AG10803 (cell line): ENCODE results near the gene BMP4.

Experiments used
- DNase-seq: peaks from one replicate; pipeline ENCODE4 v3.0.0; 2010; ENCODE audit warnings: low read depth
- H3K4me3 ChIP-seq: 2 replicates; pipeline ENCODE4 v1.5.1; 2011; ENCODE audit warnings: mild to moderate bottlenecking, low read length, control low read depth
- TF ChIP-seq, protein P1 (sequence below): conservative IDR thresholded peaks from 2 replicates; pipeline ENCODE4 v1.5.1; 2011; ENCODE audit warnings: mild to moderate bottlenecking, low read length, control low read depth, inconsistent platforms

Gene BMP4

DNA sequence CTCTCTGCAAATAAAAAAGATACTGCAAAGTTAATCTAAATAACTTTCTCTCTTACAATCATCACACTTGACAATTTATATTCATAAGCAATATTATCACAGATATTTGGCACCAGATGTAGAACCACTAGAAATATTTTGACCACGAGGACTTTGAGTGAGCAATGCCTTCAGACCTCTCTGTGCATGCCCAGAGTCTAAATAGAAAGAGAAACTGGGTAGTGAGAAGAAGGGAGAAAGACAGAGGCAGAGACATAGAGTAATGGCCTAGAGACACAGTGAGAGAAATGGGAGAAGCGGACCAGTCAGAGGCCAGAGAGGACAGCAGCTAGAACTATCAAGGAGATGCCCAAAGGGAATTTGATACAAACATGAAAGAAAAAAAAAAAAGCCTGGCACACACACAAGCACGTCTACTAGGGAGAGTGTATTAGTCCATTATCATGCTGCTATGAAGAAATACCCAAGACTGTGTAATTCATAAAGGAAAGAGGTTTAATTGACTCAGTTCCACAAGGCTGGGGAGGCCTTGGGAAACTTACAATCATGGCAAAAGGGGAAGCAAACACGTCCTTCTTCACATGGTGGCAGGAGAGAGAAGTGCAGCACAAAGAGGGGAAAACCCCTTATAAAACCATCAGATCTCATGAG is 41.1 kb downstream of the BMP4 start:
- no peak for DNase-seq
- H3K4me3 ChIP-seq: no peak overlapping the region
- TF ChIP-seq, protein P1, sequence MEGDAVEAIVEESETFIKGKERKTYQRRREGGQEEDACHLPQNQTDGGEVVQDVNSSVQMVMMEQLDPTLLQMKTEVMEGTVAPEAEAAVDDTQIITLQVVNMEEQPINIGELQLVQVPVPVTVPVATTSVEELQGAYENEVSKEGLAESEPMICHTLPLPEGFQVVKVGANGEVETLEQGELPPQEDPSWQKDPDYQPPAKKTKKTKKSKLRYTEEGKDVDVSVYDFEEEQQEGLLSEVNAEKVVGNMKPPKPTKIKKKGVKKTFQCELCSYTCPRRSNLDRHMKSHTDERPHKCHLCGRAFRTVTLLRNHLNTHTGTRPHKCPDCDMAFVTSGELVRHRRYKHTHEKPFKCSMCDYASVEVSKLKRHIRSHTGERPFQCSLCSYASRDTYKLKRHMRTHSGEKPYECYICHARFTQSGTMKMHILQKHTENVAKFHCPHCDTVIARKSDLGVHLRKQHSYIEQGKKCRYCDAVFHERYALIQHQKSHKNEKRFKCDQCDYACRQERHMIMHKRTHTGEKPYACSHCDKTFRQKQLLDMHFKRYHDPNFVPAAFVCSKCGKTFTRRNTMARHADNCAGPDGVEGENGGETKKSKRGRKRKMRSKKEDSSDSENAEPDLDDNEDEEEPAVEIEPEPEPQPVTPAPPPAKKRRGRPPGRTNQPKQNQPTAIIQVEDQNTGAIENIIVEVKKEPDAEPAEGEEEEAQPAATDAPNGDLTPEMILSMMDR: no peak

DNA sequence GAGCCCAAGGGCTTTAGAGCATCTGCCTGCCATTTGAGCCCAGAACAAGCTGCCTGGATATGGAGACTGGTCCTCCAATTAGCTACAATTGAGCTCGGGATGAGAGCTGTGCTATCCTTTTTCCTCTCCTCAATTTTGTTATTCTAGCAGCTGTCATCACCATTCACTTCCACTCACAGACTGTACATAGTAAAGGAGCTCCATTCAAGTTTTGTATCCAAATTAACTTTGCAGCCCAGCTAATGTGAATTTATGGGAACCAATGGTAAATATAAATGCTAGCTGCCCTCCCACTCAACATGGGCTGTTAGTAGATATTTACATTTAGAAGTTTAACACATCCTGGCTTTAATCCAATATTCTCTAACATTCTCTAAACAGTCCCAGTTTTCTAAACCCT is 44.6 kb downstream of the BMP4 start:
- no peak for DNase-seq
- TF ChIP-seq, protein P1: no peak
- H3K4me3 ChIP-seq: no peak overlapping the region

DNA sequence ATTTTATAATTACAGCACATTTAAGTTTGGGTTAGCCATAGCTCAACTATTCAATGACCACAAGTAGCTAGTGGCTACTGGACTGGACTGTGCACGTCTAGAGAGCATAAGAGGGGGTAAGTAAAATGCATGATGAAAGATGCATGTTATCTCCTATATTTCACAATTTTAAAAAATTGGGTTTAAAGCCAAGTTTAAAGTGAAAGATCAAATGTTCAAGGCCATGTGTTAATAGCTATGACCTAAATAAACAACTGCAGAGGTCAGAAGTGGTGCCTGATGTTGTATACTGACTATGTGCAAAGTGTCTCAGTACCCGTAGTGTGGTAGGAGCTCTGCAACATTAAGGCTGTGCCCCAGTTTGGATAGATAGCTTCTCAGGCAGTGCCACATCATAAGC is 48.2 kb downstream of the BMP4 start:
- no peak for DNase-seq
- TF ChIP-seq, protein P1: no peak
- H3K4me3 ChIP-seq: no peak overlapping the region

DNA sequence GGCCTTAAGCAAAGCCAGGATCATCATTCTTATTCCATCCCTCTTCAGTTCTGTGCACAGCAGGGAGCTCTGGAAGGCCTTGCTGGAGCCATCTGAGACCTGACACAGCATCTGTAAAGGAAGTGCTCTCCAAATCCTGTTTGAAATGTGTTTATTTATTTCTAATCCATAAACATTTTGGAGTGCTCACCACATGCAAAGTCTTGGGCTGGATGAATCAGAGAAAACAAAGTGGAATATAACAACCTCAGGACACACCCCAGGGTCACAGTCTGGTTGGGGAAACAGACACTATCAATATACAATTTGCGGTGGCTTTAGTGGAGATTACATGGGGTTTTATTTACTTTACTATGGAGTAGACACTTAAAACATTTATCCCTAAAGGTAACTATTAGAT is 54.3 kb downstream of the BMP4 start:
- DNase-seq: no peak
- TF ChIP-seq, protein P1: no peak

DNA sequence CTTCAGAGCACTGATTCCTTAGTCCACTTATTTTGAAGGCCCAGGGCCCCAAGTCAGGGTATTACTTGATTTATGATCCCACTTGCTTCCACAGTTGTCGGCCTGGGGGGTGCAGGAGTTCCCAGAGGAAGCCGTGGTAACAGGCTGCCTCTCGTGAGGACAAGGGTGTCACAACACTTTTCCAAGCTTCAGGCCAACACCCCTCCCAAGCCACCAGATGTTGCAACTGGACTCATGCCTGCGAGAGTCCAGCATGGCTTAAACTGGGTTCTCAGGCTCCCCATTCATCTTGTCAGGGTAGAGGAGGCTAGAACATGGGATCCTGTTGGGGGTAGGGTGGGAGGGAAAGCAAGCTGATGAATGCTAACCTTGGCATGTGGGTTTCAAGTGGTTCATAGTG is 56.1 kb downstream of the BMP4 start:
- TF ChIP-seq, protein P1: no peak
- no peak overlapping the region for H3K4me3 ChIP-seq
- DNase-seq: peak; percentile 63

More for the DNA sequence above, 54.3 kb downstream of the BMP4 start:
- no peak overlapping the region for H3K4me3 ChIP-seq
